HepG2 (cell line): ENCODE data around the gene TSPAN9. TPM values are rescaled to one million over a fixed set of nuclear protein-coding genes. Genes with fewer than 3 reads are reported as not detected.

ENCODE experiments used
- ATAC-seq: fragments of 200-7000 bp; cut with Tn5 transposase; 3 replicates; pipeline ENCODE4 v1.9.1; 2020; ENCODE audit warnings: mild to moderate bottlenecking, moderate library complexity
- BruUV-seq: library from RNA; stranded (reverse); fragments of 400-500 nt; replicated peaks from 2 replicates; lab custom pipeline; 2021; lab: Mats Ljungman, UMichigan
- CTCF ChIA-PET: fragments of 300-600 bp; formaldehyde crosslinking; extraction: SDS; loops from one replicate; lab custom pipeline; 2021; ENCODE audit warnings: low total read pairs, inconsistent platforms, low intra/inter-chr PET ratio; lab: Yijun Ruan, JAX
- POLR2A ChIA-PET: fragments of 350-600 bp; sonication (Branson Sonifier 250); formaldehyde crosslinking; loops from one replicate; lab custom pipeline; 2020; ENCODE audit warnings: antibody characterized with exemption, inconsistent platforms; lab: Yijun Ruan, JAX
- DNase-seq: peaks from one replicate; pipeline ENCODE4 v3.0.0-alpha.2; 2015; ENCODE audit warnings: low spot score
- FAIRE-seq: peaks from 3 replicates; lab custom pipeline; 2011; peaks lifted over from hg19 to GRCh38; lab: Jason Lieb, UNC
- H2AFZ ChIP-seq: one replicate; pipeline ENCODE4 v1.6.1; 2011; ENCODE audit warnings: low read length, inconsistent platforms
- H3K27ac ChIP-seq: fragments of 300-600 bp; 3 replicates; pipeline ENCODE4 v1.8.0; 2011; ENCODE audit warnings: mixed run types, mild to moderate bottlenecking, mixed read lengths, low read length, inconsistent platforms; ENCODE audit not compliant: insufficient read depth; ENCODE audit errors: extremely low read length
- H3K27me3 ChIP-seq, 2 experiments: fragments of 200-600 bp in 1 of 2; 2 replicates in 1 of 2; 3 replicates in 1 of 2; pipeline versions ENCODE4 v1.6.0 to v1.8.0; 2011; ENCODE audit warnings: low read length in 2 of 2, mild to moderate bottlenecking in 2 of 2, moderate library complexity in 2 of 2, inconsistent platforms in 1 of 2; ENCODE audit not compliant: insufficient read depth in 2 of 2, control insufficient read depth in 1 of 2
- H3K36me3 ChIP-seq, 2 experiments: fragments of 200-600 bp in 1 of 2; replicated peaks in 1 of 2; 2 replicates in 1 of 2; 3 replicates in 1 of 2; pipeline versions ENCODE4 v1.5.1 to v1.8.0; 2011; ENCODE audit warnings: low read length in 2 of 2, inconsistent platforms in 1 of 2; ENCODE audit not compliant: insufficient read depth in 2 of 2, control insufficient read depth in 1 of 2
- H3K4me1 ChIP-seq: 2 replicates; pipeline ENCODE4 v1.5.1; 2012; ENCODE audit warnings: low read length, inconsistent platforms; ENCODE audit not compliant: insufficient read depth
- H3K4me2 ChIP-seq: 2 replicates; pipeline ENCODE4 v1.6.0; 2011; ENCODE audit warnings: low read depth, low read length, inconsistent platforms
- H3K4me3 ChIP-seq, 3 experiments: fragments of 200-600 bp in 1 of 3; sonication (generic), shearing (Covaris generic) in 1 of 3; replicated peaks in 1 of 3; 2 replicates each; pipeline ENCODE4 v1.5.1; 2011 to 2016; ENCODE audit warnings: low read length in 3 of 3, inconsistent platforms in 2 of 3, low read depth in 2 of 3, mild to moderate bottlenecking in 2 of 3, control low read depth in 1 of 3, mixed read lengths in 1 of 3; ENCODE audit not compliant: insufficient read depth in 1 of 3
- H3K79me2 ChIP-seq: one replicate; pipeline ENCODE4 v1.6.1; 2011; ENCODE audit warnings: low read length, inconsistent platforms; ENCODE audit not compliant: insufficient read depth
- H3K9ac ChIP-seq: 2 replicates; pipeline ENCODE4 v1.6.0; 2011; ENCODE audit warnings: mild to moderate bottlenecking, low read depth, low read length, inconsistent platforms; ENCODE audit not compliant: insufficient read depth
- H3K9me3 ChIP-seq: 2 replicates; pipeline ENCODE4 v1.5.1; 2012; ENCODE audit warnings: mild to moderate bottlenecking, low read length
- H4K20me1 ChIP-seq: 2 replicates; pipeline ENCODE4 v1.6.0; 2011; ENCODE audit warnings: inconsistent platforms, mild to moderate bottlenecking, low read length, moderate library complexity; ENCODE audit not compliant: insufficient read depth
- HNF4A ChIP-seq: sonication (generic); formaldehyde crosslinking; IDR thresholded peaks from 2 replicates; pipeline ENCODE4 v1.4.0; 2020; ENCODE audit warnings: missing genetic modification reagents
- HOMEZ ChIP-seq: IDR thresholded peaks from 2 replicates; pipeline ENCODE4 v1.6.1; 2016; ENCODE audit warnings: low read depth
- MLX ChIP-seq: IDR thresholded peaks from 2 replicates; pipeline ENCODE4 v1.6.1; 2016
- POGZ ChIP-seq: sonication (generic); formaldehyde crosslinking; IDR thresholded peaks from 2 replicates; pipeline ENCODE4 v1.4.0; 2020; ENCODE audit warnings: mild to moderate bottlenecking, missing genetic modification reagents
- PPARG ChIP-seq: conservative IDR thresholded peaks from 2 replicates; pipeline ENCODE4 v1.6.1; 2016; ENCODE audit warnings: missing biosample characterization, missing genetic modification reagents
- SETDB1 ChIP-seq: sonication (generic); formaldehyde crosslinking; IDR thresholded peaks from 2 replicates; pipeline ENCODE4 v1.5.1; 2020; ENCODE audit warnings: missing genetic modification reagents, mild to moderate bottlenecking, borderline replicate concordance
- SKIL ChIP-seq: sonication (generic); formaldehyde crosslinking; IDR thresholded peaks from 2 replicates; pipeline ENCODE4 v1.8.0; 2022; ENCODE audit warnings: missing genetic modification reagents, mild to moderate bottlenecking, moderate library complexity, borderline replicate concordance
- SMYD3 ChIP-seq: sonication (generic); formaldehyde crosslinking; IDR thresholded peaks from 2 replicates; pipeline ENCODE4 v1.8.1; 2023; ENCODE audit warnings: mild to moderate bottlenecking, missing genetic modification reagents
- SP4 ChIP-seq: sonication (generic); formaldehyde crosslinking; IDR thresholded peaks from 2 replicates; pipeline ENCODE4 v1.8.1; 2023; ENCODE audit warnings: mild to moderate bottlenecking, missing genetic modification reagents
- ZC3H13 ChIP-seq: sonication (generic); formaldehyde crosslinking; IDR thresholded peaks from 2 replicates; pipeline ENCODE4 v1.8.1; 2023; ENCODE audit warnings: mild to moderate bottlenecking, missing genetic modification reagents, moderate library complexity
- ZNF292 ChIP-seq: sonication (generic); formaldehyde crosslinking; IDR thresholded peaks from 2 replicates; pipeline ENCODE4 v1.8.1; 2022; ENCODE audit warnings: mild to moderate bottlenecking, low read depth, missing genetic modification reagents, borderline replicate concordance
- ZNF317 ChIP-seq: sonication (generic); formaldehyde crosslinking; IDR thresholded peaks from 2 replicates; pipeline ENCODE4 v1.5.0; 2020; ENCODE audit warnings: mild to moderate bottlenecking, missing genetic modification reagents
- ZNF780A ChIP-seq: sonication (generic); formaldehyde crosslinking; IDR thresholded peaks from 2 replicates; pipeline ENCODE4 v1.8.0; 2022; ENCODE audit warnings: mild to moderate bottlenecking, missing genetic modification reagents, moderate library complexity
- WGBS: methylation state at CpG from one replicate; pipeline ENCODE4 v1.1.6; 2017; ENCODE audit warnings: low lambda C conversion rate; 5-methylcytosine and 5-hydroxymethylcytosine counted together
- in situ Hi-C: cut with HindIII; loops from 2 replicates; pipeline ENCODE4 v1.10.0; 2017; ENCODE audit warnings: low pct_unique_long_range_greater_than_20kb; ENCODE audit not compliant: extremely low pct_ligation_motif_present
- intact Hi-C: fragments of 100-400 bp; cut with micrococcal nuclease; formaldehyde crosslinking; loops from one replicate; pipeline ENCODE4 v1.10.0; 2022; ENCODE audit not compliant: unreplicated experiment
- polyA plus RNA-seq, 8 experiments: library from polyadenylated mRNA; depleted of rRNA in 3 of 8; stranded (reverse) in 7 of 8; unstranded in 1 of 8; fragments of >200 nt; fragmentation: Illumina TruSeq in 4 of 8; extraction: Trizol in 4 of 8; gene quantifications; 2 replicates each; pipeline versions ENCODE4 v1.2.1 to v1.2.3, GENCODE V29; 2011 to 2016; ENCODE audit warnings: low read depth in 4 of 8, missing spikeins in 1 of 8, mixed read lengths in 1 of 8; ENCODE audit not compliant: insufficient read depth in 1 of 8
- total RNA-seq, 5 experiments: library from RNA; depleted of rRNA; stranded (reverse); fragments of >200 nt; fragmentation: Illumina TruSeq; extraction: Trizol; gene quantifications; 2 replicates each; pipeline ENCODE4 v1.2.3, GENCODE V29; 2016; ENCODE audit warnings: low read depth in 1 of 5

The TSPAN9 gene
- total and polyA plus RNA-seq, 2 of the 13 experiments (the other 11 are each of a cell fraction or from before 2014, with no cell fraction given): 18.1 to 42.3 TPM

GRCh38 chr12:3119756-3120601, 42.8 kb downstream of the TSPAN9 start:
- WGBS: 93% methylated on average over 12 of the region's 17 CpGs
- Histone ChIP-seq H2AFZ (no peak overlapping the region), H3K27me3 (no peaks in the 10 kb centered on the region), H3K9ac (no peak overlapping the region), H3K4me1 (peaks cover 10% of the 10 kb centered on the region; the same call in 1 of the 2 replicates), H3K9me3 (no peaks in the 10 kb centered on the region), H3K4me3 (no peak overlapping the region)
- intact Hi-C loops (no loop called here), in situ Hi-C loops (no loop called here)
- no TSS peak for BruUV-seq
- TF ChIP-seq ZC3H13 (no peak), SMYD3 (CRISPR knock-in tag) (no peak), ZNF292 (CRISPR knock-in tag) (no peak), HNF4A (CRISPR knock-in tag) (no peak), MLX (CRISPR knock-in tag) (no peak), SKIL (CRISPR knock-in tag) (no peak), SETDB1 (CRISPR knock-in tag) (no peak), HOMEZ (CRISPR knock-in tag) (no peak), ZNF780A (CRISPR knock-in tag) (no peak), PPARG (CRISPR knock-in tag) (no peak), POGZ (CRISPR knock-in tag) (no peak), ZNF317 (CRISPR knock-in tag) (no peak), SP4 (CRISPR knock-in tag) (no peak)
- TF ChIP-seq, all 625 proteins: peak for 0
- POLR2A ChIA-PET: no interaction called here
- H3K36me3 ChIP-seq: peaks cover 5 to 26% of the 10 kb centered on the region in 2 experiments; a peak in 4 of 5 replicates
- no peak overlapping the region for H3K27ac ChIP-seq
- H3K79me2 ChIP-seq: peaks cover 2% of the 10 kb centered on the region
- H4K20me1 ChIP-seq: no peaks in the 10 kb centered on the region; the same call in 1 of the 2 replicates
- DNase-seq (no peak), FAIRE-seq (no peak), ATAC-seq (no peak)
- CTCF ChIA-PET: no interaction called here
- no peak overlapping the region for H3K4me2 ChIP-seq
